Medulla oblongata (tissue), 1 donor: ENCODE results near the gene RASAL1.

ENCODE experiments used
- DNase-seq: peaks from one replicate; pipeline ENCODE4 v3.0.0-alpha.2; 2015; ENCODE audit errors: extremely low spot score

The RASAL1 gene

GRCh38 chr12:113115455-113116126 lies 20.0 kb downstream of the RASAL1 start:
- no peak for DNase-seq

GRCh38 chr12:113114447-113115178 lies 20.9 kb downstream of the RASAL1 start:
- no peak for DNase-seq

- DNase-seq, result no peak
These were observed 22.2 kb downstream of the RASAL1 start for GRCh38 chr12:113113397-113113796.

- no peak for DNase-seq
These were observed 23.3 kb downstream of the RASAL1 start for GRCh38 chr12:113112043-113112899.

GRCh38 chr12:113111247-113111646 lies 24.3 kb downstream of the RASAL1 start:
- DNase-seq, result no peak

GRCh38 chr12:113109872-113110599 lies 25.5 kb downstream of the RASAL1 start:
- no peak for DNase-seq

GRCh38 chr12:113109360-113109759 lies 26.2 kb downstream of the RASAL1 start:
- no peak for DNase-seq

GRCh38 chr12:113108308-113108707 lies 27.3 kb downstream of the RASAL1 start:
- no peak for DNase-seq

- no peak for DNase-seq
These were observed 29.2 kb downstream of the RASAL1 start for GRCh38 chr12:113106361-113106760.

- no peak for DNase-seq
These were observed 29.8 kb downstream of the RASAL1 start for GRCh38 chr12:113105606-113106271.

- no peak for DNase-seq
These were observed 30.5 kb downstream of the RASAL1 start for GRCh38 chr12:113104953-113105510.

GRCh38 chr12:113103756-113104450 lies 31.7 kb downstream of the RASAL1 start:
- no peak for DNase-seq

GRCh38 chr12:113102811-113103210 lies 32.8 kb downstream of the RASAL1 start:
- no peak for DNase-seq

- DNase-seq, result no peak
These were observed 33.8 kb downstream of the RASAL1 start for GRCh38 chr12:113101751-113102150.

GRCh38 chr12:113099764-113100163 lies 35.8 kb downstream of the RASAL1 start:
- DNase-seq, result no peak

- DNase-seq, result no peak
These were observed 36.2 kb downstream of the RASAL1 start for GRCh38 chr12:113099364-113099763.

GRCh38 chr12:113098441-113099028 lies 37.0 kb downstream of the RASAL1 start:
- DNase-seq, result peak; percentile 87

- peak; percentile 89 for DNase-seq
These were observed 37.7 kb downstream of the RASAL1 start for GRCh38 chr12:113097716-113098440.
